Measurements from ENCODE around the gene GGA2.
A peak's percentile ranks its signal among the peaks of the same experiment; 100 is the strongest.

Gene GGA2

DNA sequence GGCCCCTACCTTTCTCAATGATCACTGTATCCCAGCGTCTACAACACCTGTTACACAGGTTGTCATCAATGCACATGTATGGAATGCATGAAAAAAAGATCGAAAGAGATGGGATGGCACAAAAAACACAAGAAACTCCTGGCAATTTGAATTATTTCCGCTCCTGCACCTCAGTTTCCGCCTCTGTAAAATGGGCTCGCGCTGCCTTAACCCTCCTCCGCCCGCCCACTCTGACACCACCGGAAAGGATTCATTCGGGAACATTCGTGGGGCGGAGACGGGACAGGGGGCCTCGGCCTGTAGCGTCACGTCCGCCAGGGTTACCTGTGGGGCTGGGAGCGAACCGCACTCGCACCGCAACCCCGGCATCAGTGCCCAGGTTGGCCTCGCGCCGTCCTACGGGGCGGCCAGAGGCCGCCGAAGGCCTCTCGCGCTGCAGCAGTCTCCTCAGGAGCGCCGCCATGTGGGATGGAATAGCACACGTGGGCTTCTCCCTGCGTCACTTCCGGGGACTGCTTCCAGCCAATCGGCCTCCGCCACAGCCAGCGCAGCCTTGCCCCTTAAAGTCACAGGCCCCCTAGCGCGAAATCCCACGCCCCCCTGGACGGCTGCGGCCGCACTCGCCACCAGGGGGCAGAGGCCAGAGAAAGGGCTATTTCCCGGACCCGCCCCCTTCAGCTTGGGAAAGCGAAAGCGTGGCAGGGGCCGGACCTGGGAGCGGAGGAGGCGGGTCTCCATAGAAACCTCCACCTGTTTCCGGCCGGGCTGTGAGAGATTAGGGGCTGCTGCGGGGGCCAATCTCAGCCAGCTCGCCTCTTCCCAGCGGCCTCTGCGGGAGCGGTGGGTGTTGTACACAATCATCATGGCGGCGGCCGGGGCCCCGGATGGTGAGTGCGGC, 46.8 kb upstream of the GGA2 start, which contains the start of the genes EARS2 and UBFD1 (continued):
- TF ChIP-seq, protein P1, sequence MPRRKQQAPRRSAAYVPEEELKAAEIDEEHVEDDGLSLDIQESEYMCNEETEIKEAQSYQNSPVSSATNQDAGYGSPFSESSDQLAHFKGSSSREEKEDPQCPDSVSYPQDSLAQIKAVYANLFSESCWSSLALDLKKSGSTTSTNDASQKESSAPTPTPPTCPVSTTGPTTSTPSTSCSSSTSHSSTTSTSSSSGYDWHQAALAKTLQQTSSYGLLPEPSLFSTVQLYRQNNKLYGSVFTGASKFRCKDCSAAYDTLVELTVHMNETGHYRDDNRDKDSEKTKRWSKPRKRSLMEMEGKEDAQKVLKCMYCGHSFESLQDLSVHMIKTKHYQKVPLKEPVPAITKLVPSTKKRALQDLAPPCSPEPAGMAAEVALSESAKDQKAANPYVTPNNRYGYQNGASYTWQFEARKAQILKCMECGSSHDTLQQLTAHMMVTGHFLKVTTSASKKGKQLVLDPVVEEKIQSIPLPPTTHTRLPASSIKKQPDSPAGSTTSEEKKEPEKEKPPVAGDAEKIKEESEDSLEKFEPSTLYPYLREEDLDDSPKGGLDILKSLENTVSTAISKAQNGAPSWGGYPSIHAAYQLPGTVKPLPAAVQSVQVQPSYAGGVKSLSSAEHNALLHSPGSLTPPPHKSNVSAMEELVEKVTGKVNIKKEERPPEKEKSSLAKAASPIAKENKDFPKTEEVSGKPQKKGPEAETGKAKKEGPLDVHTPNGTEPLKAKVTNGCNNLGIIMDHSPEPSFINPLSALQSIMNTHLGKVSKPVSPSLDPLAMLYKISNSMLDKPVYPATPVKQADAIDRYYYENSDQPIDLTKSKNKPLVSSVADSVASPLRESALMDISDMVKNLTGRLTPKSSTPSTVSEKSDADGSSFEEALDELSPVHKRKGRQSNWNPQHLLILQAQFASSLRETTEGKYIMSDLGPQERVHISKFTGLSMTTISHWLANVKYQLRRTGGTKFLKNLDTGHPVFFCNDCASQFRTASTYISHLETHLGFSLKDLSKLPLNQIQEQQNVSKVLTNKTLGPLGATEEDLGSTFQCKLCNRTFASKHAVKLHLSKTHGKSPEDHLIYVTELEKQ (tag by site-specific recombination; IDR thresholded peaks at IDR 0.05; ENCODE audit: borderline replicate concordance): no peak
- no peak for TF ChIP-seq GLI2 (tag by site-specific recombination; IDR thresholded peaks at IDR 0.05; ENCODE audit: borderline replicate concordance, low read depth)
- TF ChIP-seq ZNF777 (tag by site-specific recombination; IDR thresholded peaks at IDR 0.05; ENCODE audit: borderline replicate concordance): no peak
- peak; percentile 62; the same call in 1 of the 2 replicates for TF ChIP-seq ZNF174 (tag by site-specific recombination; IDR thresholded peaks at IDR 0.05)
- peak; percentile 83 for TF ChIP-seq ZNF76 (tag by site-specific recombination; IDR thresholded peaks at IDR 0.05; ENCODE audit: borderline replicate concordance, low read depth)
- TF ChIP-seq, protein P2, sequence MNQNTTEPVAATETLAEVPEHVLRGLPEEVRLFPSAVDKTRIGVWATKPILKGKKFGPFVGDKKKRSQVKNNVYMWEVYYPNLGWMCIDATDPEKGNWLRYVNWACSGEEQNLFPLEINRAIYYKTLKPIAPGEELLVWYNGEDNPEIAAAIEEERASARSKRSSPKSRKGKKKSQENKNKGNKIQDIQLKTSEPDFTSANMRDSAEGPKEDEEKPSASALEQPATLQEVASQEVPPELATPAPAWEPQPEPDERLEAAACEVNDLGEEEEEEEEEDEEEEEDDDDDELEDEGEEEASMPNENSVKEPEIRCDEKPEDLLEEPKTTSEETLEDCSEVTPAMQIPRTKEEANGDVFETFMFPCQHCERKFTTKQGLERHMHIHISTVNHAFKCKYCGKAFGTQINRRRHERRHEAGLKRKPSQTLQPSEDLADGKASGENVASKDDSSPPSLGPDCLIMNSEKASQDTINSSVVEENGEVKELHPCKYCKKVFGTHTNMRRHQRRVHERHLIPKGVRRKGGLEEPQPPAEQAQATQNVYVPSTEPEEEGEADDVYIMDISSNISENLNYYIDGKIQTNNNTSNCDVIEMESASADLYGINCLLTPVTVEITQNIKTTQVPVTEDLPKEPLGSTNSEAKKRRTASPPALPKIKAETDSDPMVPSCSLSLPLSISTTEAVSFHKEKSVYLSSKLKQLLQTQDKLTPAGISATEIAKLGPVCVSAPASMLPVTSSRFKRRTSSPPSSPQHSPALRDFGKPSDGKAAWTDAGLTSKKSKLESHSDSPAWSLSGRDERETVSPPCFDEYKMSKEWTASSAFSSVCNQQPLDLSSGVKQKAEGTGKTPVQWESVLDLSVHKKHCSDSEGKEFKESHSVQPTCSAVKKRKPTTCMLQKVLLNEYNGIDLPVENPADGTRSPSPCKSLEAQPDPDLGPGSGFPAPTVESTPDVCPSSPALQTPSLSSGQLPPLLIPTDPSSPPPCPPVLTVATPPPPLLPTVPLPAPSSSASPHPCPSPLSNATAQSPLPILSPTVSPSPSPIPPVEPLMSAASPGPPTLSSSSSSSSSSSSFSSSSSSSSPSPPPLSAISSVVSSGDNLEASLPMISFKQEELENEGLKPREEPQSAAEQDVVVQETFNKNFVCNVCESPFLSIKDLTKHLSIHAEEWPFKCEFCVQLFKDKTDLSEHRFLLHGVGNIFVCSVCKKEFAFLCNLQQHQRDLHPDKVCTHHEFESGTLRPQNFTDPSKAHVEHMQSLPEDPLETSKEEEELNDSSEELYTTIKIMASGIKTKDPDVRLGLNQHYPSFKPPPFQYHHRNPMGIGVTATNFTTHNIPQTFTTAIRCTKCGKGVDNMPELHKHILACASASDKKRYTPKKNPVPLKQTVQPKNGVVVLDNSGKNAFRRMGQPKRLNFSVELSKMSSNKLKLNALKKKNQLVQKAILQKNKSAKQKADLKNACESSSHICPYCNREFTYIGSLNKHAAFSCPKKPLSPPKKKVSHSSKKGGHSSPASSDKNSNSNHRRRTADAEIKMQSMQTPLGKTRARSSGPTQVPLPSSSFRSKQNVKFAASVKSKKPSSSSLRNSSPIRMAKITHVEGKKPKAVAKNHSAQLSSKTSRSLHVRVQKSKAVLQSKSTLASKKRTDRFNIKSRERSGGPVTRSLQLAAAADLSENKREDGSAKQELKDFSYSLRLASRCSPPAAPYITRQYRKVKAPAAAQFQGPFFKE (tag by site-specific recombination; IDR thresholded peaks at IDR 0.05; ENCODE audit: borderline replicate concordance): no peak
- TF ChIP-seq ZEB2 (tag by site-specific recombination; IDR thresholded peaks at IDR 0.05): peak; percentile 74; the same call in 1 of the 2 replicates
- TF ChIP-seq IKZF3 (tag by site-specific recombination; IDR thresholded peaks at IDR 0.05): peak; percentile 92
- TF ChIP-seq, protein P3, sequence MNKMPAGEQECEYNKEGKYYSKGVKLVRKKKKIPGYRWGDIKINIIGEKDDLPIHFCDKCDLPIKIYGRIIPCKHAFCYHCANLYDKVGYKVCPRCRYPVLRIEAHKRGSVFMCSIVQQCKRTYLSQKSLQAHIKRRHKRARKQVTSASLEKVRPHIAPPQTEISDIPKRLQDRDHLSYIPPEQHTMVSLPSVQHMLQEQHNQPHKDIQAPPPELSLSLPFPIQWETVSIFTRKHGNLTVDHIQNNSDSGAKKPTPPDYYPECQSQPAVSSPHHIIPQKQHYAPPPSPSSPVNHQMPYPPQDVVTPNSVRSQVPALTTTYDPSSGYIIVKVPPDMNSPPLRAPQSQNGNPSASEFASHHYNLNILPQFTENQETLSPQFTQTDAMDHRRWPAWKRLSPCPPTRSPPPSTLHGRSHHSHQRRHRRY (tag by site-specific recombination; IDR thresholded peaks at IDR 0.05): no peak
- TF ChIP-seq ZNF146 (tag by site-specific recombination; IDR thresholded peaks at IDR 0.05): 0 out of 2 replicates have a peak, but pooled peaks have one; percentile 2
- no peak for TF ChIP-seq ZNF121 (tag by site-specific recombination; IDR thresholded peaks at IDR 0.05)
- TF ChIP-seq, protein P4, sequence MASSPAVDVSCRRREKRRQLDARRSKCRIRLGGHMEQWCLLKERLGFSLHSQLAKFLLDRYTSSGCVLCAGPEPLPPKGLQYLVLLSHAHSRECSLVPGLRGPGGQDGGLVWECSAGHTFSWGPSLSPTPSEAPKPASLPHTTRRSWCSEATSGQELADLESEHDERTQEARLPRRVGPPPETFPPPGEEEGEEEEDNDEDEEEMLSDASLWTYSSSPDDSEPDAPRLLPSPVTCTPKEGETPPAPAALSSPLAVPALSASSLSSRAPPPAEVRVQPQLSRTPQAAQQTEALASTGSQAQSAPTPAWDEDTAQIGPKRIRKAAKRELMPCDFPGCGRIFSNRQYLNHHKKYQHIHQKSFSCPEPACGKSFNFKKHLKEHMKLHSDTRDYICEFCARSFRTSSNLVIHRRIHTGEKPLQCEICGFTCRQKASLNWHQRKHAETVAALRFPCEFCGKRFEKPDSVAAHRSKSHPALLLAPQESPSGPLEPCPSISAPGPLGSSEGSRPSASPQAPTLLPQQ (tag by site-specific recombination; IDR thresholded peaks at IDR 0.05): peak; percentile 89
- peak; percentile 13; the same call in 1 of the 2 replicates for TF ChIP-seq TRIM28 (IDR thresholded peaks at IDR 0.05; ENCODE audit: borderline replicate concordance, low read length)
- TF ChIP-seq, protein P5, sequence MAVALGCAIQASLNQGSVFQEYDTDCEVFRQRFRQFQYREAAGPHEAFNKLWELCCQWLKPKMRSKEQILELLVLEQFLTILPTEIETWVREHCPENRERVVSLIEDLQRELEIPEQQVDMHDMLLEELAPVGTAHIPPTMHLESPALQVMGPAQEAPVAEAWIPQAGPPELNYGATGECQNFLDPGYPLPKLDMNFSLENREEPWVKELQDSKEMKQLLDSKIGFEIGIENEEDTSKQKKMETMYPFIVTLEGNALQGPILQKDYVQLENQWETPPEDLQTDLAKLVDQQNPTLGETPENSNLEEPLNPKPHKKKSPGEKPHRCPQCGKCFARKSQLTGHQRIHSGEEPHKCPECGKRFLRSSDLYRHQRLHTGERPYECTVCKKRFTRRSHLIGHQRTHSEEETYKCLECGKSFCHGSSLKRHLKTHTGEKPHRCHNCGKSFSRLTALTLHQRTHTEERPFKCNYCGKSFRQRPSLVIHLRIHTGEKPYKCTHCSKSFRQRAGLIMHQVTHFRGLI (tag by site-specific recombination; IDR thresholded peaks at IDR 0.05): no peak
- no peak for TF ChIP-seq ZNF558 (tag by site-specific recombination; IDR thresholded peaks at IDR 0.05)
- TF ChIP-seq, protein P6, sequence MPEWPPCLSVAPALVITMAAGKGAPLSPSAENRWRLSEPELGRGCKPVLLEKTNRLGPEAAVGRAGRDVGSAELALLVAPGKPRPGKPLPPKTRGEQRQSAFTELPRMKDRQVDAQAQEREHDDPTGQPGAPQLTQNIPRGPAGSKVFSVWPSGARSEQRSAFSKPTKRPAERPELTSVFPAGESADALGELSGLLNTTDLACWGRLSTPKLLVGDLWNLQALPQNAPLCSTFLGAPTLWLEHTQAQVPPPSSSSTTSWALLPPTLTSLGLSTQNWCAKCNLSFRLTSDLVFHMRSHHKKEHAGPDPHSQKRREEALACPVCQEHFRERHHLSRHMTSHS (tag by site-specific recombination; IDR thresholded peaks at IDR 0.05): no peak
- TF ChIP-seq, protein P7, sequence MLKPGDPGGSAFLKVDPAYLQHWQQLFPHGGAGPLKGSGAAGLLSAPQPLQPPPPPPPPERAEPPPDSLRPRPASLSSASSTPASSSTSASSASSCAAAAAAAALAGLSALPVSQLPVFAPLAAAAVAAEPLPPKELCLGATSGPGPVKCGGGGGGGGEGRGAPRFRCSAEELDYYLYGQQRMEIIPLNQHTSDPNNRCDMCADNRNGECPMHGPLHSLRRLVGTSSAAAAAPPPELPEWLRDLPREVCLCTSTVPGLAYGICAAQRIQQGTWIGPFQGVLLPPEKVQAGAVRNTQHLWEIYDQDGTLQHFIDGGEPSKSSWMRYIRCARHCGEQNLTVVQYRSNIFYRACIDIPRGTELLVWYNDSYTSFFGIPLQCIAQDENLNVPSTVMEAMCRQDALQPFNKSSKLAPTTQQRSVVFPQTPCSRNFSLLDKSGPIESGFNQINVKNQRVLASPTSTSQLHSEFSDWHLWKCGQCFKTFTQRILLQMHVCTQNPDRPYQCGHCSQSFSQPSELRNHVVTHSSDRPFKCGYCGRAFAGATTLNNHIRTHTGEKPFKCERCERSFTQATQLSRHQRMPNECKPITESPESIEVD (tag by site-specific recombination; IDR thresholded peaks at IDR 0.05): no peak
- TF ChIP-seq ZNF561 (tag by site-specific recombination; IDR thresholded peaks at IDR 0.05; ENCODE audit: borderline replicate concordance): no peak
- no peak for TF ChIP-seq ZNF658 (tag by site-specific recombination; IDR thresholded peaks at IDR 0.05)
- peak; percentile 100 for TF ChIP-seq KLF10 (tag by site-specific recombination; IDR thresholded peaks at IDR 0.05)

Measured in HEK293 (cell line).